Esophagus muscularis mucosa (tissue), 4 donors: ENCODE data around the gene CNOT3.

ENCODE experiments used
- CTCF ChIP-seq, 3 experiments: fragments of 200-600 bp in 2 of 3; fragments of 450-650 bp in 1 of 3; sonication (generic) in 2 of 3; IDR thresholded peaks; one replicate each; pipeline ENCODE4 v1.5.1; 2017 to 2019; ENCODE audit warnings: antibody characterized with exemption in 3 of 3, mild to moderate bottlenecking in 2 of 3, moderate library complexity in 1 of 3
- EP300 ChIP-seq: sonication (generic); formaldehyde crosslinking; IDR thresholded peaks from one replicate; pipeline ENCODE4 v1.6.1; 2017; ENCODE audit warnings: antibody characterized with exemption
- POLR2A ChIP-seq: fragments of 450-650 bp; IDR thresholded peaks from one replicate; pipeline ENCODE4 v1.6.1; 2017; ENCODE audit warnings: antibody characterized with exemption, moderate library complexity, mild to moderate bottlenecking, low read depth
- POLR2AphosphoS5 ChIP-seq, 2 donors: sonication (generic); formaldehyde crosslinking; IDR thresholded peaks; one replicate each; pipeline ENCODE4 v1.6.1; 2017; ENCODE audit warnings: antibody characterized with exemption in 2 of 2

- TF ChIP-seq CTCF (IDR thresholded peaks at IDR 0.05) (peak; percentile 79 to 89 (median 81)), POLR2AphosphoS5 (IDR thresholded peaks at IDR 0.05) (no peak), POLR2A (no peak), EP300 (no peak)
Observed at GRCh38 chr19:54168174-54168917, 30.8 kb downstream of the CNOT3 start.
